ENCODE results near the gene SNX11.

DNA sequence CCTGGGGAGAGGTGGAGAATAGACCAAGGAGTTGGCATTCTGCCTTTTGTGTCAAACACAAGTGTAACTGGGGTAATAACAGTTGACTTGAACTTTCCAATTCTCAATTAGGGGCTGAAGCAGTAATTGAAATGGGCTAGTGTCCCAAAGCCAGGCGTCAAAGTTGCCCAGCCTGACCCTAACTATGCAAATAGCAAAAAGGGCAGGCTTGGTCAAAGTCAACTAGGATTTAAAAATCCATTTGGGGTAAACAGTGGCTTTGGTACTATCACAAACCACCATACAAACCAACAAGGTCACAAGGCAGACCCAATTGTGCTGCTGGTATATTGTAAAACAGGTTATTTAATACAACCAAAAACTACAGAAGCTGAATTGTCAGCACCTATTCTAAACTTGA, 41.4 kb upstream of the SNX11 start:
- no peak for TF ChIP-seq CTCF (IDR thresholded peaks at IDR 0.05)
- no peak for TF ChIP-seq POLR2A (IDR thresholded peaks at IDR 0.05)
- TF ChIP-seq POLR2AphosphoS5 (IDR thresholded peaks at IDR 0.05) = no peak
